OCI-M2 (cell line): ENCODE results near the gene PLA2G5.

Experiments used
- DNase-seq: peaks from one replicate; lab custom pipeline; 2025; ENCODE audit not compliant: unreplicated experiment; lab: John Stamatoyannopoulos, UW

Gene PLA2G5

DNA sequence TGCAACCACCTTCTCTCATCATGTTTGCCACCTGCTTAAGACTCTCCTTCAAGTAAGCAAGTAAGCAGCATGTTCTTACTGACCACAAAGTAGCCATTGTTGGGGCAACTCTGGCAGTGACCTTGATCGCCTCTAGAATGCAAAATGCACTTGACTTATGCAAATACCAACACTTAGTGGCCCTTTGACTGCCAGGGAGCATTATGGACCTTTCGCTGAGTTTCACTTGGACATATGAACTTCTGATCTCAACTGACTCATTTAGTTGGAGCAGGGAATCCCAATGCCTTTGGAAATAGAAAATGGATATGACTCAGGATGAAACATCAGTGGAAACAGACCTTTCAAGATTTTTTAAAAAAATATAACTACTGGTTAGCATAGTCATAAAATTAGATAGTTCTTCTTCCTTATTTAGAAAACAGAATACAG lies 6.1 kb upstream of the PLA2G5 start:
- no peak for DNase-seq

DNA sequence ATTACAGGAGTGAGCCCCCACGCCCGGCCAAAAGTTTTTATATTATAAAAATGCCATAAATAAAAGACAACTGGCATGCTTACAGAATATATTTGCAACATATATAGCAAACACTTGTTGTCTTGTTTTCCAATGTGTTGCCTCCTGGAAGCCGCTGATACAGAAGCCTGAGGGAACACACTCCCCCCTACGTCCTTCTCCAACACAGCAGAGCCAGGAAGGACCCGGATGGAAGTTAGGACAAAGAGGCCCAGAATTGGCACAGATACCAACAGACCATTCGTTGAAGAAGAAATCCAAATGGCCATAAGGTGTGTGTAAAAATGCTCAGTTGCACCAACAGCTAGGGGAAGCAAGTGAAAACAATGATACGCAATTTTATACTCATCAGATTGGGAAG lies 1.3 kb upstream of the PLA2G5 start:
- DNase-seq: no peak

DNA sequence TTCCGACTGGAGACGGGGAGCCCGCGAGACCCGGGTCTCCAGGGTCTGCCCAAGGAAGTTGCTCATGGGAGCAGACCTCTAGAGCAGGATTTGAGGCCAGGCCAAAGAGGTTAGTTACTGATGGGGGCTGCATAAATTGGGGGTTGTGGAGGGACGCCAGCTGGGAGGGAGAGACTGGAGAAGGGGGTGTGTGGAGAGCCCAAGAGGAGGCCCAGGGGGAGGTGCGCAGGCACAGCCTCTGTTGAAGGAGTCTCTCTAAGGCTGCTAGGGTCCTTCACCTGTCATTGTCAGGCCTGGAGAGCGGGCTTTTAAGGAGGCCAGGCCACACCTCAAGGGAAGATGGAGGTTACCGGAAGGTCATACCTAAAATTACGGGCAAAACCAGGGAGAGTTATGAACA lies 363 bp downstream of the PLA2G5 start:
- no peak for DNase-seq

- no peak for DNase-seq
These were observed 1.4 kb downstream of the PLA2G5 start for GRCh38 chr1:20071416-20071815.

- DNase-seq: no peak
These were observed 2.8 kb downstream of the PLA2G5 start for GRCh38 chr1:20072771-20073170.

DNA sequence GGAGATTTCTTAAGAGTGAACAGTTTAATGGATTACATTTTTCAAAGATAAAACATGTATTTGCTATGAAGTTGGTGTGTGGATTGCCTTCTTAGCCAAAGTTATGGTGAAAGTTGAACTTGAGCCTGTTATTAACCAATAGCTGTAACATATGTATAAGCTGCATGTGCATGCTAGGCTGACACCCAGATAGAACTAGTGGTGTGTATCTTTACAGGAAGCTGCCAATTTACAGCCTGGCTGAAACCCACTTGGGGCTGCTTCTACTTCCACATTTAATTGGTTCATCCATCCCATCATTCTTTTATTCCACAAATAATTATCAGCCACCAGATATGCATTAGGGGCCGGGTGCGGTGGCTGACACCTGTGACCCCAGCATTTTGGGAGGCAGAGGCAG lies 3.3 kb downstream of the PLA2G5 start:
- no peak for DNase-seq

DNA sequence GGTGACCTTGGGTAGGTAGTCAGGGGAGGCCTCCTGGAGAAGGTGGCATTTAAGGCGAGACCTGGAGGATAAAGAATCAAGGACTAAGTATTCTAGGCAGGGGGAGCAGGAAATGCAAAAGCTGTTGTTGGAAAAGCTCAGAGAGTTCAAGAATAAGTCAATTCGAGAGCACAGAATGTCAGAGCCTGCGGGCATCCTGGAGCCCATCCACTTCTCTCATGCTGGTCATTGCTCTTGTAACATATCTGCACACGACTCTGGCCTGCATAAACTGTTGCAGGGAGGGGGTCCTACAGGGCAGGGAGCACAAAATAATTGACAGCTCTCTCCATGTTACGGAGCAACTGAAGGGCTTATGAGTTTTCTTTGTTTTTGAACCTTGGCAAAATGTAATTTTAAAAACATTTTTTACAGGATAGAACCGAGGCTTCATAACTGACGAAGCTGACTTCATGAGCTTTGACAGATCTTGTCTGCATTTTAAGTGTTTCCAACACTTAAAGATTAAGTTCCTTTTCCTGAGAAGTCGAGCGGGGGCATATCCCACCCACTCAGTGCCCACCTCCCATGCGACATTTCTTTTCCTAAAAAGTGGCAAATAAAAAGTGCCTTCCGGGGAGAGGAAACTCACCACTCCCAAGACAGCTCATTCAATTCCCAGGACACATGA lies 4.2 kb downstream of the PLA2G5 start:
- DNase-seq: no peak

GRCh38 chr1:20074725-20075171 lies 4.8 kb downstream of the PLA2G5 start:
- DNase-seq: no peak

DNA sequence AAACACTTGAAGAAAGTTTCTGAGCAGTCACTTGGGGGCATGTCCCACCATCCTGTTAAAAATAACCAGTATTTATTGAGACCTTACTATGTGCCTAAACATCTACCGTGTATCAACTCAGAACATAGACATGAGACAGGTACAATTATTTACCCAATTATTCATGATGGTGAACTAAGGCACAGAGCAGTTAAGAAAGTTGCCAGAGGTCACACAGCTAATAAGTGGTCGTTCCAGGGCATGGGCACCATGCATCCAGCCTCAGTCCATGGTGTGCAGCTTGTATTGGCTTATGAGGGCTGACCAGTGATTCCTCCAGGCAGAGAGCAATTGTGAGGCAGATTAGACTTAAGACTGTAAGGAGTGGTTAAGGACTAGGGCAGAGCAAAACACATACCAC lies 5.4 kb downstream of the PLA2G5 start:
- no peak for DNase-seq

DNA sequence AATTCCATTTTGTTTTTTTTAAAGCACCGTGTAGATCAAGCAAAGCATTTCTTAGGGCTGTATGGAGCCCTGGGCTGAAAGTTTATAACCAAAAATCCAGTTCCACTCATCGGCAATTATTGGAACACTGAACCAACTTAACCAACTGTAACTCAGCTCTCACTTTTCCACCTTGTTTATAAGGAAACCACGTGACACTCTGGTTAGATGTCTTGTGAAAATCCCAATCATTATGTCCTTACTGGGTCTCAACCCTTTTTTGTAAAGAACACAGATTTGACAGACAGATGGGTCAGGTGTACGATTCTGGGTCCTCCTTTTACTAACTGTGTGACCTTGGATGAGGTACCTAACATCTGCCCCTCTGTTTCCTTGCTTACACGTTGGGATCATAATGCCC lies 6.2 kb downstream of the PLA2G5 start:
- no peak for DNase-seq

DNA sequence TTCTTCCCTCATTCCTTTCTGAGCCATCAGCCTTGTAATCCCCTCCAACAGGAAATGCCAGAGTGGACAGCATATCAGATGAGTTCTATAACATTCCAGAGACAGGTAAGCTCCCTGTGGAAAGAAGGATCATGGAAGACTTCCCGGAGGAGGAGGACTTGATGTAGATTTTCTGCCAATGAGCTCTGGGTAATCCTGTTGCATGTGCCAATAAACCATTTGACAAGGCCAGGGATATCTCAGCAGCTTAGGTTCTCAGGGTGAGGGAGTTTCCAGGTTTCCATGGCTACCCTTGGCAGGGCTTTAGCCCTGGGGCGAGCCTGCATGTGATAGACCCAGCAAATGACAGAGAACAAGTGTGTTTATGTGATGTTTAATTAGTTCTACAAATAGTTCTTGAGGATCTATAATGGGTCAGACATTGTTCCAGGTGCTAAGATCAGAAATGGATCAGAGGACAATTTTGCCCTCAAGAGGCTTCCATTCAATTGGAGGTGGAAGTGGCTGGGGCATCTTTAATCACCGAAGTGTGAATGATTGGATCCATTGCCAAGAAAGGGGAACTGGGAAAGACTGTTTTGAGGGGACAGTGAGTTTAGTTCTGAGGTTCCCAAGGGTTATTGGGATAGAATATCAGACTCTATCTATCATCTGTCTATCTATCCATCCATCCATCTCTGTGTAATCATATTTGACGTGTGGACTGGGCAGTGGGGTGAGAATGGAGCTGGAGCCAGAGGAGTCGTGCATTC lies 6.9 kb downstream of the PLA2G5 start:
- no peak for DNase-seq

DNA sequence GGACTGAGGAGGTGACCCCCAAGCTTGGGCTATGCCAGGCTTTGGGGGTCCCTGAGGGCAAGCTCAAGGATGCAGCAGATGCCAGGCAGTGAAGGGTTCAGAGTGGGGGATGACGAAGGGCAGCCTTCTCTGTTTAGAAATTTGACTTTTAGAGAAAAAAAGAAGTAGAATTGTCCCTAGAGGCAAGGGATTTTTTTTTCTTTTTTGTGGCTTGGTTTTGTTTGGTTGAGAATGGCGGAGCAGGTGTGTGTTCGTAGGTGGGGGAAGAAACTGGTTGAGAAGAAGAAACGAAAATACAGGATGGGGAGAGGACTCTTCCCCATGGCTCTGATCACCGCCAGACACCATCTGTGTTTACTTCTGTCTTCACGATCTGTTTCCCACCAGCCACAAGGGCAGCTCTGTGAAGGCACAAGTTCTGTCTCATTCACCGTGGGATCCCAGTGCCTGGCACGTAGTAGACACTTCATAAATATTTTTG lies 8.2 kb downstream of the PLA2G5 start:
- no peak for DNase-seq

DNA sequence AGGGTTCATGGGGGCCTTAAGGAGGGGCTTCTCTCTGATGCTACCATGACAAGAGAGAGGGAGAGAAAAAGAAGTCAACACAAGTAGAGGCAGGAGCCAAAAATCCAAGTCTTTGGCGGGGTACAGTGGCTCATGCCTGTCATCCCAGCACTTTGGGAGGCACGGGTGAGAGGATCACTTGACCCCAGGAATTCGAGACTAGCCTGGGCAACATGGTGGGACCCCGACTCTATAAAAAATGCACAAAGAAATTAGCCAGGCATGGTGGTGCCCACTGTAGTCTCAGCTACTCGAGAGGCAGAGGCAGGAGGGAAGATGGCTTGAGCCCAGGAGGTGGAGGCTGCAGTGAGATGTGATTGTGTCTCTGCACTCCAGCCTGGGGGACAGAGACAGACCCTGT lies 8.7 kb downstream of the PLA2G5 start:
- no peak for DNase-seq

GRCh38 chr1:20079661-20080305 lies 9.8 kb downstream of the PLA2G5 start:
- DNase-seq: no peak

- no peak for DNase-seq
These were observed 10.7 kb downstream of the PLA2G5 start for GRCh38 chr1:20080441-20081352.

GRCh38 chr1:20081353-20081810 lies 11.4 kb downstream of the PLA2G5 start:
- no peak for DNase-seq

- no peak for DNase-seq
These were observed 12.8 kb downstream of the PLA2G5 start for GRCh38 chr1:20082772-20083171.

- no peak for DNase-seq
These were observed 13.4 kb downstream of the PLA2G5 start for GRCh38 chr1:20083178-20083944.

GRCh38 chr1:20086800-20087199 lies 16.8 kb downstream of the PLA2G5 start:
- DNase-seq: no peak

DNA sequence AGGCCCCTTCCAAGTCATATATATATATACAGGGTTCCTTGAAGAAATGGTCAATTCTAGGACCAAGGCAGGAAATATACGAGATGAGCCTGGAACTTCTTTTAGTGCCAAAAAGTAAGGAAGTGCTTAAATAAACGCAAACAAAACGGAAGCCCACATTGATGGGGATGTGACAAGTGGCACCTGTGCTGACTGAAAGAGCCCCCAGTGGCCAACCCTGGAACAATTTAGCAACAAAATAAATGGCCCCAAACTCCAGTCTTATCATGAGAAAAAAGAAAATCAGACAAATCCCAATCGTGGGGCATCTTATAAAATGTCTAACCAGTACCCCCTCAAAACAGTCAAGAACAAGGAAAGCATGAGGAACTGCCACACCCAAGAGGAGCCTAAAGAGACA lies 17.7 kb downstream of the PLA2G5 start:
- no peak for DNase-seq
